D721Med (cell line): ENCODE results near the gene SNX6.

ENCODE experiments used
- DNase-seq: peaks from one replicate; pipeline ENCODE4 v3.0.0; 2011; ENCODE audit warnings: low spot score; ENCODE audit not compliant: insufficient read length
- FAIRE-seq: peaks from 2 replicates; lab custom pipeline; 2011; peaks lifted over from hg19 to GRCh38; lab: Jason Lieb, UNC
- TF ChIP-seq, protein P1 (sequence below): IDR thresholded peaks from 2 replicates; pipeline ENCODE4 v1.5.1; 2012; ENCODE audit warnings: mild to moderate bottlenecking, control low read depth; ENCODE audit not compliant: insufficient read depth; ENCODE audit errors: missing control alignments

SNX6 gene

GRCh38 chr14:34619471-34619870, 10.5 kb downstream of the SNX6 start:
- TF ChIP-seq, protein P1, sequence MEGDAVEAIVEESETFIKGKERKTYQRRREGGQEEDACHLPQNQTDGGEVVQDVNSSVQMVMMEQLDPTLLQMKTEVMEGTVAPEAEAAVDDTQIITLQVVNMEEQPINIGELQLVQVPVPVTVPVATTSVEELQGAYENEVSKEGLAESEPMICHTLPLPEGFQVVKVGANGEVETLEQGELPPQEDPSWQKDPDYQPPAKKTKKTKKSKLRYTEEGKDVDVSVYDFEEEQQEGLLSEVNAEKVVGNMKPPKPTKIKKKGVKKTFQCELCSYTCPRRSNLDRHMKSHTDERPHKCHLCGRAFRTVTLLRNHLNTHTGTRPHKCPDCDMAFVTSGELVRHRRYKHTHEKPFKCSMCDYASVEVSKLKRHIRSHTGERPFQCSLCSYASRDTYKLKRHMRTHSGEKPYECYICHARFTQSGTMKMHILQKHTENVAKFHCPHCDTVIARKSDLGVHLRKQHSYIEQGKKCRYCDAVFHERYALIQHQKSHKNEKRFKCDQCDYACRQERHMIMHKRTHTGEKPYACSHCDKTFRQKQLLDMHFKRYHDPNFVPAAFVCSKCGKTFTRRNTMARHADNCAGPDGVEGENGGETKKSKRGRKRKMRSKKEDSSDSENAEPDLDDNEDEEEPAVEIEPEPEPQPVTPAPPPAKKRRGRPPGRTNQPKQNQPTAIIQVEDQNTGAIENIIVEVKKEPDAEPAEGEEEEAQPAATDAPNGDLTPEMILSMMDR: no peak
- DNase-seq: no peak
- FAIRE-seq: no peak

GRCh38 chr14:34616360-34616759, 13.6 kb downstream of the SNX6 start:
- TF ChIP-seq, protein P1: no peak
- FAIRE-seq (no peak), DNase-seq (no peak)

DNA sequence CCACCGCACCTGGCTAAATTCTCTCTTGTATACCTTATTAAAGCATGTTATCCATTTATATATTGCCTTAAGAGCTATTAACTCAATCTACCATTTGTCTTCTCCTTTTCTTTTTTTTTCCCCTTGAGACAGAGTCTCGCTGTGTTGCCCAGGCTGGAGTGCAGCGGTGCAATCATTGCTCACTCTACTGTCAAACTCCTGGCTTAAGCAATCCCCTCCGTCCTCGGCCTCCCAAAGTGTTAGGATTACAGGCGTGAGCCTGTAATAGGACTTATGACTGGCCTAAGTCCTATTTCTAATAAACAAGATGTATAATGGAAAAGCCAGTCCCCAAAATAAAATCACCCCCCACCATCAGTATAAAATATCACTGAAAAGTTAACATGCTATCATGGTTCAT, 14.4 kb downstream of the SNX6 start:
- no peak for DNase-seq
- FAIRE-seq: no peak
- TF ChIP-seq, protein P1: no peak

GRCh38 chr14:34614638-34615037, 15.3 kb downstream of the SNX6 start:
- DNase-seq: no peak
- FAIRE-seq: no peak
- TF ChIP-seq, protein P1: no peak

DNA sequence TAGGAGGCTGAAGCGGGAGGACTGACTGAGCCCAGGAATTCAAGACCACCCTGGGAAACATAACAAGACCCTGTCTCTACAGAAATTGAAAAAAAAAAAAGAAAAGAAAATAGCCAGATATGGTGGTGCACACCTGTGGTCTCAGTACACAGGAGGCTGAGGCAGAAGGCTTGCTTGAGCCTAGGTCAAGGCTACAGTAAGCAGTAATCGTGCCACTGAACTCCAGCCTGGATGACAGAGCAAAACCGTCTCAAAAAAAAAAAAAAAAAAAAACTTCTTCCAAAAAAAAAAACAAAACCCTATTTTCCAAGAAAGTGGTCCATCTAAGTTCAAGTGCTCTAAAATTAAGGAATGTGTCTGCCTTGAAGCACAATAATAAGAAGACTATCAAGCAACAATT, 19.8 kb downstream of the SNX6 start:
- no peak for FAIRE-seq
- no peak for DNase-seq
- TF ChIP-seq, protein P1: no peak

DNA sequence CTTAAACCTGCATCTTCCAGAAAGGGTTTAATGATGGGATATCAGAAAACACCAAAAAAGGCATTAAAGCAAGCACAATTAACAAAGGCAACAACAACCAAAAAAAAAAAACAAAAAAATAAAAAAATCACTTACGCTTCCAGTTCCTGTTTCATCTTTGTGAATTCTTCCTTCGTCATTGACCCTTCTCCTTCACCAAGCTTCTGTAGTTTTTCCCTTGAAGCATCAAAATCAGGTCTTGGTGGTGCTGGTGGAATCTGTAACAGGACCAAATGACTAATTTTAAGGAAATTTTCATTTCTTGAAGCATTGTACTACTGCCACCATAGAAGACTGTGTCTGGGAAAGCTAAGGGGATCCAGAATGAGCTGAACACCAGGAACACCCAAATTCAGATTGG, 24.5 kb downstream of the SNX6 start:
- TF ChIP-seq, protein P1: no peak
- DNase-seq: no peak
- no peak for FAIRE-seq

DNA sequence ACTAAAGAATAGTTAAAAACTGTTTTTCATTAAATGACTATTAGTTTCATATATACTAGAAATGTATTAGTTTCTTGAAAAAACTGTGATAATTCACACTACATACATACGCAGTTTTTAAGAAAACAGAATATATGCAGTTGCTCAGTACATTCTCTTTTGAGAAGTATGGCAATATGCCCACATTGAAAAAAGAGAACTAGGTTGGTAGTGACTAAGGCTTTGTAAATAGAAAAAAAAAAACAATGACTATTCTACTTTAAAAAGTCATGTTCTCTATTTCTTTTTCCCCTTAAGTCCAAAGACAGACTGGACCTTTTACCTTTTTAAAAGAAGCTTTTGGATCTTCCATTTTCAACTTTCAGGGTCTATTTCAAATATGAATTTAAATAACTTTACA, 25.0 kb downstream of the SNX6 start:
- FAIRE-seq: no peak
- no peak for DNase-seq
- TF ChIP-seq, protein P1: no peak
